Esophagus muscularis mucosa (tissue), 3 donors: ENCODE data around the gene LRRC27.

ENCODE experiments used
- CTCF ChIP-seq, 3 experiments: fragments of 200-600 bp in 2 of 3; fragments of 450-650 bp in 1 of 3; sonication (generic) in 2 of 3; IDR thresholded peaks; one replicate each; pipeline ENCODE4 v1.5.1; 2017 to 2019; ENCODE audit warnings: antibody characterized with exemption in 3 of 3, mild to moderate bottlenecking in 2 of 3, moderate library complexity in 1 of 3
- POLR2A ChIP-seq: fragments of 450-650 bp; IDR thresholded peaks from one replicate; pipeline ENCODE4 v1.6.1; 2017; ENCODE audit warnings: antibody characterized with exemption, moderate library complexity, mild to moderate bottlenecking, low read depth
- POLR2AphosphoS5 ChIP-seq, 2 donors: sonication (generic); formaldehyde crosslinking; IDR thresholded peaks; one replicate each; pipeline ENCODE4 v1.6.1; 2017; ENCODE audit warnings: antibody characterized with exemption in 2 of 2

GRCh38 chr10:132308587-132309470, 23.2 kb upstream of the LRRC27 start:
- TF ChIP-seq CTCF (IDR thresholded peaks at IDR 0.05) (no peak), POLR2AphosphoS5 (IDR thresholded peaks at IDR 0.05) (no peak), POLR2A (no peak)
